Kidney (tissue), 14 donors: ENCODE measurements around the gene GOLT1A. TPM values are rescaled to one million over a fixed set of nuclear protein-coding genes. Genes with fewer than 3 reads are reported as not detected.
A peak's percentile ranks its signal among the peaks of the same experiment; 100 is the strongest.

Source experiments
- DNase-seq, 5 donors: peaks; one replicate each; pipeline ENCODE4 v3.0.0-alpha.2; 2013 to 2020
- FAIRE-seq: peaks from 2 replicates; lab custom pipeline; 2012; peaks lifted over from hg19 to GRCh38; lab: Jason Lieb, UNC
- H3K27ac ChIP-seq, 2 donors: one replicate each; pipeline ENCODE4 v1.7.0; 2013; ENCODE audit warnings: low read depth in 2 of 2, low read length in 2 of 2, inconsistent platforms in 1 of 2
- H3K27me3 ChIP-seq: one replicate; pipeline ENCODE4 v1.7.1; 2013; ENCODE audit warnings: low read length, inconsistent platforms; ENCODE audit not compliant: control insufficient read depth, insufficient read depth
- H3K36me3 ChIP-seq, 3 donors: one replicate each; pipeline versions ENCODE4 v1.7.0 to v1.7.1; 2013; ENCODE audit warnings: low read length in 3 of 3, control low read depth in 1 of 3, inconsistent platforms in 1 of 3; ENCODE audit not compliant: insufficient read depth in 3 of 3, control insufficient read depth in 2 of 3
- H3K4me1 ChIP-seq, 3 donors: one replicate each; pipeline versions ENCODE4 v1.7.0 to v1.7.1; 2013; ENCODE audit warnings: low read length in 3 of 3, inconsistent platforms in 1 of 3, low read depth in 1 of 3; ENCODE audit not compliant: control insufficient read depth in 2 of 3, insufficient read depth in 2 of 3
- H3K4me3 ChIP-seq, 3 donors: one replicate each; pipeline versions ENCODE4 v1.7.0 to v1.8.1; 2013; ENCODE audit warnings: low read length in 3 of 3, control low read depth in 1 of 3, inconsistent platforms in 1 of 3
- H3K9ac ChIP-seq, 3 donors: one replicate each; pipeline versions ENCODE4 v1.7.0 to v1.7.1; 2013; ENCODE audit warnings: low read length in 3 of 3, control low read depth in 1 of 3, inconsistent platforms in 1 of 3
- H3K9me3 ChIP-seq, 3 donors: one replicate each; pipeline versions ENCODE4 v1.7.0 to v1.7.1; 2013; ENCODE audit warnings: low read length in 3 of 3, control low read depth in 1 of 3, inconsistent platforms in 1 of 3; ENCODE audit not compliant: control insufficient read depth in 2 of 3, insufficient read depth in 1 of 3
- CTCF ChIP-seq: IDR thresholded peaks from 3 replicates; pipeline ENCODE4 v1.5.1; 2012; ENCODE audit warnings: mild to moderate bottlenecking, moderate library complexity, borderline replicate concordance; ENCODE audit not compliant: insufficient read depth; ENCODE audit errors: extremely low read depth
- intact Hi-C: fragments of 100-400 bp; cut with DNase I; formaldehyde crosslinking; loops from one replicate; pipeline ENCODE4 v1.11.1; 2022
- polyA plus RNA-seq: library from polyadenylated mRNA; stranded (reverse); fragments of 350-450 nt; fragmentation: Illumina TruSeq; extraction: RNeasy Lipid Tissue Mini Kit (QIAGEN cat#74804); gene quantifications from one replicate; pipeline ENCODE4 v1.2.3, GENCODE V29; 2014; ENCODE audit warnings: low read depth, low replicate concordance; ENCODE audit not compliant: insufficient read depth
- total RNA-seq: library from RNA; stranded (reverse); fragmentation: NEBNext Ultra II Directional; extraction: Animal tissue kit (Norgen Biotek cat#: 25700); gene quantifications from one replicate; pipeline ENCODE4 v1.2.1, GENCODE V29; 2021
- donor health status: control.
- donor health status: control.
- donor health status: control.
- donor health status: control.
- donor health status: control.
- donor health status: DM: yes; HTN: yes; CAD: no.
- donor health status: Normal renal cell carcinoma (clear cell type).

Gene GOLT1A
- total and polyA plus RNA-seq, 2 donors from 2014 or later = 8.9 to 47.7 TPM

DNA sequence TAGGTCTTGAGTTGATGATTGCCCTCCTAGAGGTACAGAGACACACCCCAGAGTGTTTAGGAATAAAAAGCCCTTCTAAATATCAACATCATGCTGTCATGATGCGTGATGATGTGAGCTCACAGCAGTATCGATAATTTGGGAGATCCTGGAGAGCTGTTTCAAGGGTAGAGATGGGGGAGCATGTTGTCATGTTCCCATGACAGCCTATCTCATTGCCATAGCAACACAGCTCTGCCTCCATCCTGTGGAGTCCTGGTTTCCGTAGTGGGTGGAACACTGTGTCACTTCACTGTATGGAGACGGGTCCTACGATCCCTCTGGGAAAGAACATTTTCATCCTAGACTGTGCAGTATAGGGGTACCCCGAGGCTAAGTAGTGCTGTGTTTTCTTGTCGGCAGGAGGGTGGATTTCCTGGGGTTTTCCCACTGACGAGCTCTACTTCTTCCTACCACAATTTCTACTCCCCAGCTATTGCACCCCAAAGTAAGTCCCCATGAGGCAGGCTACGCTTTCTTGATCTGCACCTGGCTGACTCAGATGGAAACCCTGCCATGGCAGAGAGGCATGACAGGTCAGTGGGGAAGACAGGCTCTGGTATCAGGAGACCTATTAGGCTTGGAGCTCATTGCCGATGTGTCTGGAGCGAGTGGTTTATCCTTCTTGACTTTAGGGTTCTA, 24.7 kb downstream of the GOLT1A start:
- no peak for FAIRE-seq

DNA sequence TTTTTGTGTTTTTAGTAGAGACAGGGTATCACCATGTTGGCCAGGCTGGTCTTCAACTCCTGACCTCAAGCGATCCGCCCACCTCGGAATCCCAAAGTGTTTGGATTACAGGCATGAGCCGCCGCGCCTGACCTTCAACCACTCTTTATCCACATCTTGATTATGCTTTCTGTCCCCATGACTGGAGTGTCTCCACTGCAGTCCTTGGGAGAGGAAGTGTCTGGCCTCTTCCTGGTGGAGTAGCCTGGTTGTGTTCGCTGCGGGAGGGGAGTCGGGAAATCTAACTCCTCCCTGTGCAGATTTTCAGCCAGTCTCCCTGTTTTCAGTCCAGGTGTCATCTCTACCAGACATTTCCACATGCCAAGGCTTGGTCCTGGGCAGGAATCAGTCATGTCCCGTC, 27.2 kb downstream of the GOLT1A start:
- no peak for TF ChIP-seq CTCF
- peaks cover 2% of the 10 kb centered on the region for H3K27me3 ChIP-seq
- FAIRE-seq (no peak), DNase-seq (peak in 1 of 5 donors; percentile 23)
- intact Hi-C loops = no loop called here
- H3K9ac ChIP-seq = no peak overlapping the region
- no peaks in the 10 kb centered on the region for H3K9me3 ChIP-seq
- no peak overlapping the region for H3K4me3 ChIP-seq
- H3K36me3 ChIP-seq = no peaks in the 10 kb centered on the region
- peaks cover 0 to 4% (median 3%) of the 10 kb centered on the region in 3 donors for H3K4me1 ChIP-seq
- no peak overlapping the region for H3K27ac ChIP-seq

More for the DNA sequence above, 24.7 kb downstream of the GOLT1A start:
- Histone ChIP-seq H3K9me3 (no peaks in the 10 kb centered on the region), H3K36me3 (no peaks in the 10 kb centered on the region), H3K4me3 (no peak overlapping the region), H3K4me1 (peaks cover 0 to 4% (median 3%) of the 10 kb centered on the region in 3 donors), H3K27ac (no peak overlapping the region), H3K27me3 (peaks cover 2% of the 10 kb centered on the region), H3K9ac (no peak overlapping the region)
- intact Hi-C loops = no loop called here
- TF ChIP-seq CTCF = no peak
- DNase-seq = no peak

DNA sequence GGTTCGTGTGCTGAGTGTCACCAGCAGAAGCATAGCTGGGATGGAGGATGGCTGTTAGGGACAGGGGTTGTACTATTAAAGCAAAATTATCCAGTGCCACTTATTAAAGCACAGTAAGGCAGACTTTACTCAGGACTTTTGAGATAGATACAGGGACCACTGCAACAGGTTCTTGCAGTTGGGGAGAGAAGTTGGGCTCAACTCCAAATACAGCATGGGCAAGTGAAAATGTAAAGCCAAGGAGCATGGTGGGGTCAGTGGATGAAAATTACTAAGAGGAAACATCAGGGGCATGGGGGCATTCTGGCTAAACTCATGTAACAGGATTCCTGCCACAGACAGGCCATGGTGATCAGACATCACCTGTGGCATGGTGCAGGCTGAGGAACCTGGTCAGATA, 32.7 kb downstream of the GOLT1A start:
- no peak for DNase-seq
- Histone ChIP-seq H3K27ac (no peak overlapping the region), H3K4me3 (no peak overlapping the region), H3K36me3 (no peaks in the 10 kb centered on the region), H3K4me1 (no peaks in the 10 kb centered on the region), H3K9ac (no peak overlapping the region), H3K27me3 (no peaks in the 10 kb centered on the region), H3K9me3 (no peaks in the 10 kb centered on the region)
- intact Hi-C loops = no loop called here
- TF ChIP-seq CTCF = no peak
- no peak for FAIRE-seq

GRCh38 chr1:204180133-204180532, 33.7 kb downstream of the GOLT1A start:
- FAIRE-seq (no peak), DNase-seq (peak in 3 of 5 donors; percentile 29 to 47 (median 43))
- Histone ChIP-seq H3K27ac (no peak overlapping the region), H3K27me3 (no peaks in the 10 kb centered on the region), H3K36me3 (no peaks in the 10 kb centered on the region), H3K4me1 (no peaks in the 10 kb centered on the region), H3K9me3 (no peaks in the 10 kb centered on the region), H3K4me3 (no peak overlapping the region), H3K9ac (no peak overlapping the region)
- intact Hi-C loops = no loop called here
- no peak for TF ChIP-seq CTCF
